Endodermal cell (in vitro differentiated cells): ENCODE measurements around the gene MMP10. TPM values are rescaled to one million over a fixed set of nuclear protein-coding genes. Genes with fewer than 3 reads are reported as not detected.
"Not testable (repeated sequence)": the region's sequence is repeated elsewhere in the genome, so short reads cannot be mapped to it uniquely, and the experiment has no call there.

Source experiments
- DNase-seq: peaks from one replicate; pipeline ENCODE4 v3.0.0-alpha.2; 2017
- H3K27ac ChIP-seq: 2 replicates; pipeline ENCODE4 v1.5.1; 2013; ENCODE audit warnings: mild to moderate bottlenecking, low read depth, low read length, moderate library complexity
- H3K27me3 ChIP-seq: 2 replicates; pipeline ENCODE4 v1.6.1; 2013; ENCODE audit warnings: mild to moderate bottlenecking, low read length, moderate library complexity; ENCODE audit not compliant: insufficient read depth, control insufficient read depth, poor library complexity, severe bottlenecking
- H3K36me3 ChIP-seq: 2 replicates; pipeline ENCODE4 v1.7.0; 2013; ENCODE audit warnings: mild to moderate bottlenecking, low read length, moderate library complexity; ENCODE audit not compliant: control insufficient read depth, insufficient read depth
- H3K4me1 ChIP-seq: one replicate; pipeline ENCODE4 v1.7.0; 2013; ENCODE audit warnings: low read length; ENCODE audit not compliant: control insufficient read depth, insufficient read depth
- H3K4me3 ChIP-seq: 2 replicates; pipeline ENCODE4 v1.5.1; 2013; ENCODE audit warnings: mild to moderate bottlenecking, low read length, moderate library complexity
- H3K9ac ChIP-seq: 2 replicates; pipeline ENCODE4 v1.6.1; 2013; ENCODE audit warnings: mild to moderate bottlenecking, low read length, moderate library complexity; ENCODE audit not compliant: poor library complexity, severe bottlenecking; ENCODE audit errors: extremely low read depth
- H3K9me3 ChIP-seq: 2 replicates; pipeline ENCODE4 v1.6.1; 2013; ENCODE audit warnings: mild to moderate bottlenecking, low read length, moderate library complexity; ENCODE audit not compliant: control insufficient read depth
- H3K27ac Mint-ChIP-seq: 2 replicates; pipeline ENCODE4 v1.8.0; 2020; ENCODE audit warnings: mixed read lengths
- H3K27me3 Mint-ChIP-seq: 2 replicates; pipeline ENCODE4 v1.8.0; 2021; ENCODE audit warnings: mild to moderate bottlenecking, mixed read lengths; ENCODE audit not compliant: insufficient read depth
- H3K36me3 Mint-ChIP-seq: 2 replicates; pipeline ENCODE4 v1.8.0; 2020; ENCODE audit warnings: low read depth, mixed read lengths
- H3K4me1 Mint-ChIP-seq: 2 replicates; pipeline ENCODE4 v1.8.0; 2020; ENCODE audit warnings: mixed read lengths
- H3K4me3 Mint-ChIP-seq: 2 replicates; pipeline ENCODE4 v1.8.0; 2020; ENCODE audit warnings: mild to moderate bottlenecking, moderate library complexity, mixed read lengths
- H3K9me3 Mint-ChIP-seq: 2 replicates; pipeline ENCODE4 v1.8.0; 2020; ENCODE audit warnings: mild to moderate bottlenecking, mixed read lengths
- WGBS, 2 experiments: methylation state at CpG; one replicate each; pipeline versions ENCODE4 v1.1.5 to v1.1.7; 2013; ENCODE audit warnings: missing lambda C conversion rate in 2 of 2, mixed read lengths in 1 of 2; ENCODE audit not compliant: insufficient coverage in 1 of 2, insufficient read length in 1 of 2; 5-methylcytosine and 5-hydroxymethylcytosine counted together
- total RNA-seq, 2 donors: library from RNA; stranded (reverse); fragmentation: NEBNext Ultra II Directional in 1 of 2; extraction: Animal tissue kit (Norgen Biotek cat#: 25700) in 1 of 2; gene quantifications; 2 replicates in 1 of 2; 3 replicates in 1 of 2; pipeline ENCODE4 v1.2.1, GENCODE V29; 2021
- TF ChIP-seq, protein P1 (sequence below): fragments of 200-600 bp; sonication (generic); conservative IDR thresholded peaks from 2 replicates; pipeline ENCODE4 v1.5.0; 2021; ENCODE audit warnings: antibody characterized with exemption, mild to moderate bottlenecking

MMP10 gene
- total RNA-seq, 2 donors from 2014 or later, result not detected

DNA sequence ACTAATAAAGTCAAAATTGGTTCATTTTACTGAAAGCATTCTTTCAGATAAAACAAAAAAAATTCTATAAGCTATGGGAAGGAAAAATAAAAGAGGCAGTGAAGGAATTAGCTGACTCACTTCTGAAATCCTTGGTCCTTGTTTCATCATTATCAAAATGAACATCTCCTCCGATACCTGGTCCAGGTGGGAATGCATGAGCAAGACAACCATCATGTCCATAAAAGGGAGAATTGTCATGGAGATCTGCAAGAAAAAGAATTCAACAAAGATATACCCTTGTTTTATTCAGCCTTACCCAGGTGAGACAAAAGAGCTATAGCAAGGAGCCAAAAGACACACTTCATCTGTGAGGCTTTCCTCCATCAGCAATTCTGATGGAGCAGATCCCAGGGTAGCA lies 27.2 kb downstream of the MMP10 start:
- DNase-seq, result no peak
- Mint-ChIP-seq H3K4me3 (no peak overlapping the region), H3K27ac (no peak overlapping the region), H3K4me1 (peaks cover 8% of the 10 kb centered on the region), H3K36me3 (no peaks in the 10 kb centered on the region), H3K27me3 (no peaks in the 10 kb centered on the region), H3K9me3 (no peaks in the 10 kb centered on the region)
- 100% methylated on average over 1 of the region's 1 CpG for WGBS, 2 experiments
- Histone ChIP-seq H3K9ac (no peak overlapping the region), H3K9me3 (no peaks in the 10 kb centered on the region), H3K27me3 (no peaks in the 10 kb centered on the region), H3K4me3 (no peak overlapping the region), H3K36me3 (no peaks in the 10 kb centered on the region), H3K27ac (no peak overlapping the region), H3K4me1 (no peaks in the 10 kb centered on the region)
- TF ChIP-seq, protein P1, sequence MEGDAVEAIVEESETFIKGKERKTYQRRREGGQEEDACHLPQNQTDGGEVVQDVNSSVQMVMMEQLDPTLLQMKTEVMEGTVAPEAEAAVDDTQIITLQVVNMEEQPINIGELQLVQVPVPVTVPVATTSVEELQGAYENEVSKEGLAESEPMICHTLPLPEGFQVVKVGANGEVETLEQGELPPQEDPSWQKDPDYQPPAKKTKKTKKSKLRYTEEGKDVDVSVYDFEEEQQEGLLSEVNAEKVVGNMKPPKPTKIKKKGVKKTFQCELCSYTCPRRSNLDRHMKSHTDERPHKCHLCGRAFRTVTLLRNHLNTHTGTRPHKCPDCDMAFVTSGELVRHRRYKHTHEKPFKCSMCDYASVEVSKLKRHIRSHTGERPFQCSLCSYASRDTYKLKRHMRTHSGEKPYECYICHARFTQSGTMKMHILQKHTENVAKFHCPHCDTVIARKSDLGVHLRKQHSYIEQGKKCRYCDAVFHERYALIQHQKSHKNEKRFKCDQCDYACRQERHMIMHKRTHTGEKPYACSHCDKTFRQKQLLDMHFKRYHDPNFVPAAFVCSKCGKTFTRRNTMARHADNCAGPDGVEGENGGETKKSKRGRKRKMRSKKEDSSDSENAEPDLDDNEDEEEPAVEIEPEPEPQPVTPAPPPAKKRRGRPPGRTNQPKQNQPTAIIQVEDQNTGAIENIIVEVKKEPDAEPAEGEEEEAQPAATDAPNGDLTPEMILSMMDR, result no peak

DNA sequence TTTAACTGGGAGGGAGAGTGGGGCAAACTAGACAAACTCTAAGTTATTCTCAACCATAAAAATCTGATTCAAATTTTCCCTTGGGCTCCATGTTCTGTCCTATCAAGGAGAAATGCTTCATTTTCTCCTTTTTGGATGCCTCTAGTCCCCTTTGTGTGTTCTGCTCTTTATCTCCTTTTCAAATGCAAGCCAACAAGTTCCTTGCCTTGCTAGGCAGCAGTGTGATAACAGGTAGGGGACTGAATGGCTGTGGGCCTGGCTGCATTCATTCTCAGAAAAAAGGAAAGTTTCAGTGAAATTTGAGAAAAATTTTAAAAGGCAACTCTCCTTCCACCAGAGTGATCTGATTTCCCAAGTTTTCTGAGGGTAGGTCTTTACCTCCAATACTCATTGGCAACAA lies 28.8 kb downstream of the MMP10 start:
- Mint-ChIP-seq H3K4me1 (peaks cover 8% of the 10 kb centered on the region), H3K9me3 (peaks cover 8% of the 10 kb centered on the region), H3K27ac (no peak overlapping the region), H3K27me3 (no peaks in the 10 kb centered on the region), H3K36me3 (no peaks in the 10 kb centered on the region), H3K4me3 (no peak overlapping the region)
- Histone ChIP-seq H3K27ac (no peak overlapping the region), H3K27me3 (no peaks in the 10 kb centered on the region), H3K4me3 (no peak overlapping the region), H3K9ac (no peak overlapping the region), H3K9me3 (no peaks in the 10 kb centered on the region), H3K36me3 (no peaks in the 10 kb centered on the region), H3K4me1 (no peaks in the 10 kb centered on the region)
- TF ChIP-seq, protein P1, result no peak
- no peak for DNase-seq

DNA sequence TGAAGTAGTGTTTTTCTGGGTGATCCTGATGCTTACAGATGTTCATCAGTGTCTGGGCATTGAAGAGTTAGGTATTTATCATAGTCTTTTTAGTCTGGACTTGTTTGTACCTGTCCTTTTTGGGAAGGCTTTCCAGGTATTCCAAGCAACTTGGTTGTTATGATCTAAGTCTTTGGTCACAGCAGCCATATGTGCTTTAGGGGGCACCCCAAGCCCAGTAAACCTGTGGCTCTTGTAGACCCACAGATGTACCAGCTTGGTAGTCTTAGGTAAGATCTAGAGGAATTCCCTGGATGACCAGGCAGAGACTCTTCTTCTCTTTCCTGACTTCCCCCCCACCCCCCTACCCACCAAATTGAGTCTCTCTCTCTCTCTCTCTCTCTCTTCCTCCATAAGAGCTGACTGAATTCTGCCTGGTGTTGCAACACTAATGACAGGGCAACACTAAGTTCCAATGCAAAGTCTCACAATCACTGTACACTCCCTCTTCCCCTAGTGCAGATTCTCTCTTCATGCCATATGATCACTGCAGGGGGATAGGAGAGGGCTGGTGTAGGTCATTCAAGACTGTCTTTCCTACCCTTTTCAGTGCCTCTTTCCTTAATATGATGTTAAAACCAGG lies 31.2 kb downstream of the MMP10 start:
- Histone ChIP-seq H3K27ac (no peak overlapping the region), H3K9ac (no peak overlapping the region), H3K9me3 (no peaks in the 10 kb centered on the region), H3K4me3 (no peak overlapping the region), H3K4me1 (no peaks in the 10 kb centered on the region), H3K27me3 (no peaks in the 10 kb centered on the region), H3K36me3 (no peaks in the 10 kb centered on the region)
- no peak overlapping the region for H3K27ac Mint-ChIP-seq
- H3K4me1 Mint-ChIP-seq, result peaks cover 8% of the 10 kb centered on the region
- no peak for DNase-seq
- no peaks in the 10 kb centered on the region for H3K36me3 Mint-ChIP-seq
- no peaks in the 10 kb centered on the region for H3K27me3 Mint-ChIP-seq
- no peak overlapping the region for H3K4me3 Mint-ChIP-seq
- TF ChIP-seq, protein P1, result no peak
- H3K9me3 Mint-ChIP-seq, result peaks cover 13% of the 10 kb centered on the region

DNA sequence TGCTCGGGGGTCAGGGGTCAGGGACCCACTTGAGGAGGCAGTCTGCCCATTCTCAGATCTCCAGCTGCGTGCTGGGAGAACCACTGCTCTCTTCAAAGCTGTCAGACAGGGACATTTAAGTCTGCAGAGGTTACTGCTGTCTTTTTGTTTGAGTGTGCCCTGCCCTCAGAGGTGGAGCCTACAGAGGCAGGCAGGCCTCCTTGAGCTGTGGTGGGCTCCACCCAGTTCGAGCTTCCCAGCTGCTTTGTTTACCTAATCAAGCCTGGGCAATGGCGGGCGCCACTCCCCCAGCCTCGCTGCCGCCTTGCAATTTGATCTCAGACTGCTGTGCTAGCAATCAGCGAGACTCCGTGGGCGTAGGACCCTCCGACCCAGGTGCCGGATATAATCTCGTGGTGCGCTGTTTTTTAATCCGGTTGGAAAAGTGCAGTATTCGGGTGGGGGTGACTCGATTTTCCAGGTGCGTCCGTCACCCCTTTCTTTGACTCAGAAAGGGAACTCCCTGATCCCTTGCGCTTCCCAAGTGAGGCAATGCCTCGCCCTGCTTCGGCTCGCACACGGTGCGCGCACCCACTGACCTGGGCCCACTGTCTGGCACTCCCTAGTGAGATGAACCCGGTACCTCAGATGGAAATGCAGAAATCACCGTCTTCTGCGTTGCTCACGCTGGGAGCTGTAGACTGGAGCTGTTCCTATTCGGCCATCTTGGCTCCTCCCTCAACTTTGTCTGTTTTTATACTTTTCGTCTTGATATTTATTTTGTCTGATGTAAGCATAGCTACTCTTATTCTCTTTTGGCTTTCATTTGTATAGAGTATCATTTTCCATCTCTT lies 33.5 kb downstream of the MMP10 start:
- not testable (repeated sequence) for H3K9ac ChIP-seq, H3K9me3 ChIP-seq, H3K4me1 Mint-ChIP-seq, H3K36me3 Mint-ChIP-seq, H3K36me3 ChIP-seq, H3K4me1 ChIP-seq, H3K27ac ChIP-seq, H3K27me3 ChIP-seq, H3K27me3 Mint-ChIP-seq
- Mint-ChIP-seq H3K9me3 (peaks cover 15% of the 10 kb centered on the region), H3K4me3 (peak overlapping the region; percentile 85), H3K27ac (peak overlapping the region; percentile 99)
- DNase-seq, result peak; percentile 60
- peak overlapping the region; percentile 62 for H3K4me3 ChIP-seq
- whole genome bisulfite sequencing, 2 experiments, result 68 to 80% methylated on average over 9 to 32 of the region's 32 CpGs
